HT1080 (cell line): ENCODE results near the gene FRMD1. TPM values are rescaled to one million over a fixed set of nuclear protein-coding genes. Genes with fewer than 3 reads are reported as not detected.

Experiments used
- DNase-seq: peaks from one replicate; pipeline ENCODE4 v3.0.0-alpha.2; 2015; ENCODE audit warnings: low read depth
- total RNA-seq: library from RNA; depleted of rRNA; stranded (reverse); fragments of >200 nt; shearing (Covaris generic); gene quantifications from 2 replicates; pipeline ENCODE4 v1.2.3, GENCODE V29; 2014

FRMD1 gene
- total RNA-seq, 1 experiment from 2014 or later = not detected

DNA sequence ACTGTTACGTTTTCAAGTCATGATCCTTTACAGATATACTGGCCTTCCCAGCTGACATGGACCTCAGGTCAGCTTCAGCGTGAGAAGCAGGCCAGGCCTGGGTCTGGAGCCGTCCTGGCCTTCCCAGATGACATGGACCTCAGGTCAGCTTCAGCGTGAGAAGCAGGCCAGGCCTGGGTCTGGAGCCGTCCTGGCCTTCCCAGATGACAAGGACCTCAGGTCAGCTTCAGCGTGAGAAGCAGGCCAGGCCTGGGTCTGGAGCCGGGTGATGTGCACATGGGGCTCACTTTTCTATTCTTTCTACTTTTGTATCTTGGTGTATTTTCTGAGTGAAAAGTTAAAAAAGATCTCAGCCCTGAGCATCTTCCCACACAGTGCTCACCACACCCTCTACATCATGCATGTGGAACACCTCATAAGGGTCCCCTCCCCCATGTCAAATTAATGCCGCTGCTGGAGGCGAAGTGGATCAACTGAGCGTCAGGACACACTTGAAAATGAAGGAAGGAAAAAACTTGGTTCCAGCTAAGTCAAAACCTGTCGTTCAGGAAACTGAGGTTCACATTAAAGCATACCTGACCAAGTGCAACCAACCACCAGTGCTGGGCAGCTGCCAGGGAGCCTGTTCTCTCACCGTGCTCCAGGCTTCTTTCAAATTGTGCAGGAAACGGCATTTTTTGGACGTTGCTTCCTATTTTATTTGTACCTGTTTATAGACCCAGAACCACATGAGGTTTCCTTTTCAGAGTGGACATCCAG, 49.4 kb downstream of the FRMD1 start:
- DNase-seq = no peak

GRCh38 chr6:168028181-168028580, 50.8 kb downstream of the FRMD1 start:
- DNase-seq = no peak

- DNase-seq = no peak
These were observed 51.5 kb downstream of the FRMD1 start for GRCh38 chr6:168027521-168027920.

- no peak for DNase-seq
These were observed 52.1 kb downstream of the FRMD1 start for GRCh38 chr6:168026925-168027324.

DNA sequence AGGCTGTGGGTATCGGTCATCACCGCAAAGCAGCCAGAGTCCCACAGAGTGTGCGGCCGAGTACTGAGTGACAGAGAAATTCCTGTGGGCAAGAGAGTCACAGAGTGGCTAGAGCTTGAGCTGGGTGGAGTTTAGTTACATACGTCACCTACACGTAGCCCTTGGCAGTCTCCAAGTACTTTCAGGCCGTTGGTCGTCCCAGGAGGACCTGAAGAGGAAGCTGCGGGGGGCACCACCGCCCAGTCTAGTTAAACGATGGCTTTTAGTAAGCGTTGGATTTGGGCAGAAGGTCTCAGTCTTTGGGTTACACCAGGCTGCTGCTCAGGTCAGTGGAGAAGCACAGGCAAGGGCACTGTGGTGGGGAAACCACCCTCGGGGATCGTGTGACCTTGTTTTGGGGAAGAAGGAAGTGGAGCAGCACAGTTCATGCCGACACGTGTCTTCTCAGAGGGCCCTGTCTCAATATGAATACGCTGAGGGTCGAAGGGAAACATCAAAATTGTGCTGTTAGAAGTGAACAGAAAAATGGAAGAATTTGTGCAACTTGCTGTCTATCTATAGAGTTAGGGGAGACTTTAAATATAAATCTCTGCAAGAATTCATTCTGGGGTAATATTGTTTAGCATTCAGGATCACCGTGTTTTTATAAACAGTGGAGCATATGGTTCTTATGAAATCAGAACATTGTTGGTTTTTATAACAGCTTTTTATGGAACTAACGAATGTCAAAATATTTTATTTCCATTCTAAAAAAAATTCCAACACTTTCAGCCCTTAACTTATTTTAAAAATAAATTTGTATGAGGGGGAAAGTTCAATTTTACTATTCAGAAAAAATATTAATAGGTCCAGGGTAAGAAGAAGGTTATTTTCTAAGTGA, 52.9 kb downstream of the FRMD1 start:
- no peak for DNase-seq

- DNase-seq = no peak
These were observed 54.0 kb downstream of the FRMD1 start for GRCh38 chr6:168024951-168025510.

- no peak for DNase-seq
These were observed 56.3 kb downstream of the FRMD1 start for GRCh38 chr6:168022488-168023321.

DNA sequence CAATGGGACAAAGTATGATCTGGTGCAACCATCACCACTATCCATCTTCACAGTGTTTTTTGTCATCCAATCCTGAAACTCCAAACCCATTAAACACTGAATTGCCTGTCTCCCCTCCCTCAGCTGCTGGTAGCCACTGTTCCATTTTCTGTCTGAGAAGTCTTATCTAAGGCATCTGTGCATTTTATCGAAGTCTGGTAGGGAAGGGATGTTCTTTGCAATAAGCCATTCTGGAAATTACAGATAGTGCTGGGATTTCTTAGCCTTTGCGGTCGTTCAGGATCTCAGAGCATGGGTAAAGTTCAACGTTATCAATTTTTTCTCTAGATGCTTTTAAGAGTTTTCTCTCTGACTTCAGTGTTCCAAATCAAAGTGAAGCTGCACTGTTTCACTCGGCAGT, 57.4 kb downstream of the FRMD1 start:
- no peak for DNase-seq

DNA sequence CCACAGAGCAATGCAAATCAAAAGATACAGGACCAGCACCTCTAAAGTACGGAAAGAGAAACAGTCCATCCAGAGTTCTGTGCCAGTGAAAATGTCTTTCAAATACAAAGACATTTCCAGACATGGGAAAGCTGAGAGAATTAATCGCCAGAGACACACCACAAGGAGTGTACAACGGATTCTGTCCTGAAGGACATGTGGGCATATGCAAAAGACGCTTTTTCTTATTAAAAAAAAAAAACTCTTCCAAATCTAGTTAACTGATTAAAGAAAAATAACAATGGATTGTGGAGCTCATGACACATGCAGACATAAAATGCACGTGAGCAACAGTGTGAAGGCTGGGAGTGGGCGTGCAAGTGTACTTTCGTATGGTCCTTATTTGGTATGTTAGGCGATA, 58.8 kb downstream of the FRMD1 start:
- DNase-seq = no peak

DNA sequence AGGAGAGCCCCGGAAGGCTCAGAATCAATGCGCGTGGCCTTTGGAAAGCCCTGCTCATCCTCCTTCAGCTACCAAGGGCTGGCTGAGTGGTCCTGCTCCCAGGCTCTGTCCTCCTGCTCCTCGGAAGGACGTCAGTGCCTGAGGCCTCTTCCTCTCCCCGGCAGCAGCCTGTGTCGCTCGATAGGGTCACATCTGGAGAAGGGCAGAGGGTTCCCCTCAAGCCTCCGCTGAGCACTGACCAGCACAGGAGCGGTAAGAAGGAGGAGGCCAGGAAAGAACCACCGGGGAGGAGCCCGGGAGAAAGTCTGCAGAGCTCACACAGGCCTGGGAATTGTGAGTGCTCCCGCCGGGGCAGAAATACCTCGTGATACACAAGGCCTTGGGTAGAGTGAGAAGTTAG, 60.3 kb downstream of the FRMD1 start:
- no peak for DNase-seq

DNA sequence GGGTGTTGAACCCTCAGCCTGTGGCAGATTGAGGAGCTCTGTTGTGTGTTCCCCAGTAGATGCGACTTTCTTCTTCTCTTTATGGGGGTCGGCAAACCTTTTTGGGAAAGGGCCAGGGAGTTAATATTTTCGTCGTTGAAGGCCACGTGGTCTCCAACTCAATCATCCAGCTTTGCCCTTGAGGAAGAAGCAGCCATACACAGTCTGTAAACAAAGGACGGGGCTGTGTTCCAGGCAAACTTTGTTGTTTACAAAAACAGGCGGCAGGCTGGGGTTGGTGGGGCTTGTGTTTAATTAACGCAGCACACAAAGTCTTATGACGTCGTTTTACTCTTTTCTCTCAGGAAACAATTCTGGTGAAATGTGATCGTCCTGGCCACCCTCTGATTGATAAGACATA, 61.4 kb downstream of the FRMD1 start:
- no peak for DNase-seq

DNA sequence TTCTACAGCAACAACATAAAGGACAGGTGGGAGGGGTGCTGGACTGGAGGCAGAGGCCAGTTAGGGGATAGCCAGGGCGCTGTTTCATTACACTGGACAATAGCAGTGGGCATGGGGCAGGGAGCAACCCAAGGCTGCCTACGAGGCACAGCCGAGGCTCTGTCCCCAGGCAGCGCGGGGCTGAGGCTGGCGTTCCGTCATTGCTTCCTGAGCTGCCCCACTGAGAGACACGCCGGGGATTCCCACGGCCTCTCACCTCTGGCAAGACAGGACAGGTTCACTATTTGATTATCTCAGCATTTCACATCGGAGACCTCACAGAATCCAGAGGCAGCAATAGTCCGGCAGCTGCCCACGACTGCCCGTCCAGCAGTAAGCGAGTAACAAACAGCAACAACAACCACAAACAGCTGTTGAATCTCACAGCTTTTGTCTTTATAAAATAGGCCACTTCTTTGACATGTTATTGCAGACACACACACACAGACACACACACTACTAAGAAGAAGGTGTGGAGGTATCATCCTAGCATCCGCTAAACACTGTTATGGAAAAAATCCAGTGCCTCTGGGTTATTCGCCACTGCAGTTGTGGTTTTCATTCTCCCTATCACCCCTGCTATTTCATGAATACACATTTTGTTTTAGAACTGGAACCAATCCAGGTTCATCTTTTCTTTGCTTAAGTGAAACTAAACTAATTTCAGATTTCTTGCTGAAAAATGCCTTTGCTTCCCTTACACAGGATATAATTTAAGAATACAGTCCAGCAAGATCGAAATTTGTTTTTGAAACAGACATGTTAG, 62.1 kb downstream of the FRMD1 start:
- no peak for DNase-seq

DNA sequence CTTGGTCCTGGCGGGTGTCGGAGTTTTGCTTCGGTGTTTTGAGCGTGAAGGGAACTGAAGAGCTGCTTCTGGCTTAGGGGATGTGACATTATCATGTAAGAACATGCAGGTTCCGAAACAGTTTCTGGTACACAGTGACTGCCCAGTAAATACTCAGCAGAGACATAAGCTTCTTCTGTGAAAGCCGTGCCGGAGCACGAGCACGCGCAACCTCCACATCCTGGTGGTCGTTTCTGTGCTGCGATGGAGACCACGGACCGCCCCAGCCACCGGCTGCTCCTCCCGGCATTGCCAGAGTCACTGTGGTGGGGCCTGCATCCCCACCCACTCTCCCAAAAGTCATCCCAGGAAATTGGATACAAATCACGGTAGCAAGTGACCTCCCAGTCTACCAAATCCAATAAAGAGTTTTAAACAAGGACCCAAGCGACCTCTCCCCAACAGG, 62.8 kb downstream of the FRMD1 start:
- DNase-seq = no peak

GRCh38 chr6:168015482-168016175, 63.4 kb downstream of the FRMD1 start:
- no peak for DNase-seq

GRCh38 chr6:168015009-168015408, 64.0 kb downstream of the FRMD1 start:
- no peak for DNase-seq

DNA sequence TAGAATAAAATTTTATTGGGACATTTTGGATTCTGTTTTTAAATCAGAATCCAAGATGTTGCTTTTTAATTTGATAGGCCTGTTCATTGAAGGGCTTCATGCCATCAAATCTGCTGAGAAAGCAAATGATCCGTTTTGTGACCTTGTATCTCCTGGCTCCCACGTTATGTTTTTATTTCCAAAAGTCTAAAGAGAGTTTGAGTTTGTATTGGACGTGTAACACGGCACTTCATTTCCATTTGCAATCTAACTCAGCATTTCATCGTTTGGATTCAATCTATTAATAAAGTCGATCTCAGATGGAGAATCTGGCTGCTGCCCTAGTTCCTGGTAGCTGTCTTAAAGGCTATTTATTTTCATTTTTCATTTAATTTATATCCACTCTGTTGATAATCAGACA, 64.6 kb downstream of the FRMD1 start:
- no peak for DNase-seq

DNA sequence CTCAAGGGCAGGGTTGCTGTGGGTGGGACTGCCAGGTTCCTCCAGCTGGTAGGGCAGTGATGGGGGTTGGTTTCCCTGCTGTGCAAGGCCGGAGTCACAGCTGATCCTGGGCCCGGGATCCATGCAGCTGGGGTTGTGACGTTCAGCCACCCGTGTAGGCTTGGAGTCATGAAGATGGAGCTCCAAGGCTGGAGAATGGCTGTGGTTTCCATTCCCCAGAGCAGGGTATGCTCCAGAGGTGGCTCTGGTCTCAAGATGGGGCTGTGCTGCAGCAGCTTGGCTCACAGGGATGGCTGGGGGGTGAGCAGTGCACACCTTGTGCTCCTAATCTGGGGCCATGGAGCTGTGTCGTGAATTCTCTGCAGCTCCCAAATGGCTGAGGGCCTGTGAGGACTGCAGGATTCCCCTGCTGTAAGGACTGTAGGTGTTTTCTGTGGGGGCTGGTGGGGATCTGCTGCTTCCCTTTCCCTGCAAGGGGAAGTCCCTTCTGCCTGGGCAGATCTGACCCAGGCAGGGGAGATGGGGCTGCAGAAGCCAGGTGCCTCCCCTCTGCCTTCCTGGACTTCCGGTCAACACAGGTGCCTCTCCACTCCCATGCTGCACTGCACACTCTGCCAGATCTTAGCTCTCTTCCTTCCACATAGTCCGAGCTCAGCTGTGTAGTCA, 65.6 kb downstream of the FRMD1 start:
- no peak for DNase-seq

GRCh38 chr6:168012431-168013249, 66.4 kb downstream of the FRMD1 start:
- no peak for DNase-seq
